K562 (cell line): ENCODE results near the gene GRB2. TPM values are rescaled to one million over a fixed set of nuclear protein-coding genes. Genes with fewer than 3 reads are reported as not detected.

Experiments used
- ATAC-seq: fragments of 200-7000 bp; cut with Tn5 transposase; 3 replicates; pipeline ENCODE4 v1.9.1; 2020; ENCODE audit warnings: moderate library complexity
- BruUV-seq: library from RNA; stranded (reverse); fragments of 400-500 nt; replicated peaks from 2 replicates; lab custom pipeline; 2021; lab: Mats Ljungman, UMichigan
- CTCF ChIA-PET: fragments of 300-600 bp; formaldehyde crosslinking; extraction: SDS; loops from one replicate; lab custom pipeline; 2021; ENCODE audit warnings: low intra/inter-chr PET ratio; lab: Yijun Ruan, JAX
- POLR2A ChIA-PET: fragments of 300-600, 350-650 bp; sonication (Branson Sonifier 250); formaldehyde crosslinking; extraction: SDS; loops from one replicate; lab custom pipeline; 2021; ENCODE audit warnings: antibody characterized with exemption, inconsistent platforms; lab: Yijun Ruan, JAX
- DNase-seq, 4 experiments: peaks; one replicate each; pipeline versions ENCODE4 v3.0.0 to v3.0.0-alpha.2; 2011 to 2018; ENCODE audit warnings: low spot score in 3 of 4, mixed read lengths in 3 of 4; ENCODE audit errors: extremely low read depth in 1 of 4
- FAIRE-seq: peaks from 2 replicates; lab custom pipeline; 2011; peaks lifted over from hg19 to GRCh38; lab: Jason Lieb, UNC
- H2AFZ ChIP-seq: 2 replicates; pipeline ENCODE4 v1.6.0; 2011; ENCODE audit warnings: low read depth, low read length, control low read depth, inconsistent platforms
- H3K27ac ChIP-seq: fragments of 200-600 bp; 3 replicates; pipeline ENCODE4 v1.8.0; 2011; ENCODE audit warnings: low read depth, mild to moderate bottlenecking, control low read depth, inconsistent platforms, low read length, moderate library complexity, mixed read lengths; ENCODE audit errors: extremely low read depth
- H3K27me3 ChIP-seq, 2 experiments: fragments of 300-600 bp in 1 of 2; 2 replicates in 1 of 2; 3 replicates in 1 of 2; pipeline versions ENCODE4 v1.6.0 to v1.8.0; 2011; ENCODE audit warnings: inconsistent platforms in 2 of 2, low read length in 2 of 2, mild to moderate bottlenecking in 1 of 2, mixed read lengths in 1 of 2, moderate library complexity in 1 of 2; ENCODE audit not compliant: control insufficient read depth in 2 of 2, insufficient read depth in 2 of 2
- H3K36me3 ChIP-seq: fragments of 300-600 bp; 3 replicates; pipeline ENCODE4 v1.8.0; 2011; ENCODE audit warnings: mild to moderate bottlenecking, low read length, inconsistent platforms; ENCODE audit not compliant: control insufficient read depth, insufficient read depth
- H3K4me1 ChIP-seq, 2 experiments: fragments of 200-600 bp in 1 of 2; replicated peaks in 1 of 2; 2 replicates in 1 of 2; 3 replicates in 1 of 2; pipeline versions ENCODE4 v1.5.1 to v1.8.0; 2011; ENCODE audit warnings: inconsistent platforms in 2 of 2, low read length in 2 of 2, mild to moderate bottlenecking in 1 of 2, mixed read lengths in 1 of 2, moderate library complexity in 1 of 2; ENCODE audit not compliant: control insufficient read depth in 2 of 2, insufficient read depth in 2 of 2
- H3K4me2 ChIP-seq: 2 replicates; pipeline ENCODE4 v1.6.1; 2011; ENCODE audit warnings: low read length, control low read depth, inconsistent platforms, mixed read lengths; ENCODE audit not compliant: insufficient read depth
- H3K4me3 ChIP-seq: fragments of 200-600 bp; sonication (generic), shearing (Covaris generic); 2 replicates; pipeline ENCODE4 v1.5.1; 2016; ENCODE audit warnings: control low read depth, inconsistent platforms
- H3K79me2 ChIP-seq: fragments of 200-600 bp; 3 replicates; pipeline ENCODE4 v1.8.0; 2011; ENCODE audit warnings: low read length, inconsistent platforms; ENCODE audit not compliant: control insufficient read depth, insufficient read depth
- H3K9ac ChIP-seq, 2 experiments: 2 replicates each; pipeline versions ENCODE4 v1.6.0 to v1.6.1; 2011; ENCODE audit warnings: low read depth in 2 of 2, low read length in 2 of 2, control low read depth in 1 of 2, inconsistent platforms in 1 of 2, mild to moderate bottlenecking in 1 of 2, mixed read lengths in 1 of 2; ENCODE audit not compliant: insufficient read depth in 1 of 2
- H3K9me1 ChIP-seq: one replicate; pipeline ENCODE4 v1.6.0; 2011; ENCODE audit warnings: inconsistent platforms, mild to moderate bottlenecking, low read length, moderate library complexity; ENCODE audit not compliant: control insufficient read depth, insufficient read depth
- H3K9me3 ChIP-seq: replicated peaks from 2 replicates; pipeline ENCODE4 v1.5.1; 2011; ENCODE audit warnings: low read depth, low read length, inconsistent platforms; ENCODE audit not compliant: control insufficient read depth, insufficient read depth
- H4K20me1 ChIP-seq: replicated peaks from 2 replicates; pipeline ENCODE4 v1.6.1; 2011; ENCODE audit warnings: low read length, inconsistent platforms, mixed read lengths; ENCODE audit not compliant: control insufficient read depth, insufficient read depth
- EHMT2 ChIP-seq: fragments of 450-650 bp; IDR thresholded peaks from 2 replicates; pipeline ENCODE4 v1.6.1; 2018; ENCODE audit warnings: antibody characterized with exemption
- HMG20B ChIP-seq: fragments of 250-450 bp; sonication (Bioruptor Pico); IDR thresholded peaks from 2 replicates; pipeline ENCODE4 v1.5.0; 2021; ENCODE audit warnings: mild to moderate bottlenecking
- REST ChIP-seq, 2 experiments: fragments of 450-650 bp; formaldehyde crosslinking in 1 of 2; IDR thresholded peaks; 2 replicates each; pipeline versions ENCODE4 v1.4.0 to v1.6.1; 2014 to 2020; ENCODE audit warnings: mild to moderate bottlenecking in 2 of 2, borderline replicate concordance in 1 of 2, low read depth in 1 of 2
- XRCC5 ChIP-seq: fragments of 200-400 bp; formaldehyde crosslinking; IDR thresholded peaks from 2 replicates; pipeline ENCODE4 v1.6.1; 2017; ENCODE audit warnings: low read depth, mild to moderate bottlenecking, low read length
- ZNF224 ChIP-seq: sonication (generic); formaldehyde crosslinking; IDR thresholded peaks from 2 replicates; pipeline ENCODE4 v1.8.0; 2022; ENCODE audit warnings: mild to moderate bottlenecking, missing genetic modification reagents
- WGBS: fragments of 100-300 bp; shearing (Covaris generic); methylation state at CpG from one replicate; pipeline ENCODE4 v1.1.6; 2016; ENCODE audit warnings: low coverage, mixed read lengths; ENCODE audit not compliant: insufficient coverage; ENCODE audit errors: missing lambda C conversion rate; 5-methylcytosine and 5-hydroxymethylcytosine counted together
- in situ Hi-C: fragments of 300-500 bp; cut with MboI; formaldehyde crosslinking; loops from 4 replicates; pipeline ENCODE4 v1.15.0; 2018; ENCODE audit warnings: inconsistent platforms, mixed read lengths
- intact Hi-C: fragments of 100-400 bp; cut with micrococcal nuclease; formaldehyde crosslinking; loops from 2 replicates; pipeline ENCODE4 v1.14.2; 2022
- polyA plus RNA-seq, 8 experiments: library from polyadenylated mRNA; depleted of rRNA in 4 of 8; stranded (reverse) in 5 of 8; unstranded in 3 of 8; fragments of >200 nt; fragmentation: Nextera tagmentation in 2 of 8; fragmentation: Illumina TruSeq in 1 of 8; extraction: Ambion mirVana in 2 of 8; extraction: Trizol in 1 of 8; gene quantifications; 2 replicates each; pipeline versions ENCODE4 v1.2.1 to v1.2.3, GENCODE V29; 2011 to 2014; ENCODE audit warnings: inconsistent platforms in 1 of 8, missing spikeins in 1 of 8
- total RNA-seq, 7 experiments: library from RNA; depleted of rRNA in 6 of 7; stranded (reverse); fragments of >200 nt in 6 of 7; fragmentation: Illumina TruSeq in 2 of 7; extraction: Trizol in 2 of 7; gene quantifications; 2 replicates each; pipeline versions ENCODE4 v1.2.1 to v1.2.3, GENCODE V29; 2011 to 2021; ENCODE audit warnings: low replicate concordance in 1 of 7
- TF ChIP-seq, protein P1 (sequence below), 3 experiments: IDR thresholded peaks in 2 of 3; conservative IDR thresholded peaks in 1 of 3; 2 replicates each; pipeline ENCODE4 v1.5.1; 2011 to 2012; ENCODE audit warnings: low read length in 3 of 3, mild to moderate bottlenecking in 3 of 3, control low read depth in 2 of 3, improper control_type of control experiment in 1 of 3, inconsistent platforms in 1 of 3, low read depth in 1 of 3, mixed read lengths in 1 of 3, moderate library complexity in 1 of 3; ENCODE audit not compliant: insufficient read depth in 2 of 3

GRB2 gene
- total and polyA plus RNA-seq, 9 of the 15 experiments (the other 6 are each of a cell fraction or from before 2014, with no cell fraction given), result 57.2 to 136 (median 84.8) TPM

DNA sequence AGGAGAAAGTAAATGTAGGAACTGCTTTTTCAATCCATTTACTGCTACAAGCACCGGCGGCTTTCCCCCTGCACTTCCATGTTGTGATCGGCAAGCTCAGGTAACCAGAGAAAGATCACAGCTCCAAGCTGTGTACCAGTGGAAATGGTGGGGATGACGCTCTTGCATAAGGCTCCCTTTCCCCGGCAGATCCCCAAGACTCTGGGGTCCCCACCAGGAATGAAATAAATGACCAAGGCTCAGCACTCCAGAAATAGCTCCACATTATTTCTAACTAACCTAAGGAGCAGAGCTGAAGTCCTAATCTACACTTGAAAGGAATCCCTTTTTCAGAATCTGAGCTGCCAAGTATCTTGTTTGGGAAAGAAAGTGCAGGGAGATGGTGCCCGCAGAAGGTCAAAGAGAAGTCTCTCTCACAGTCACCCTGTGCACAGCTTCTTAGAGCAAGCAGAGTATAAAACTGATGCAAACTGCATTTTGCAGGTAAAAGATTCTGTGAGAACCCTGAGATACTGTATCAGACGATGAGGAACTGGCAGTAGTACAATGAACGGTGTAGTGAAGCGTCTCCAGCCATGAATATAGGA is 11.1 kb downstream of the GRB2 start (continued):
- no peak for TF ChIP-seq ZNF224 (CRISPR knock-in tag)

- POLR2A ChIA-PET, result interaction anchor here (0.5 to 6.2 kb wide), 24 partner anchors 9 to 520 kb away, joined by 3 to 40 read pairs (median 5); partner anchors contain the start of genes GGA3, GRB2, JPT1 and MRPS7
- Histone ChIP-seq H3K27me3 (no peaks in the 10 kb centered on the region), H3K9me3 (no peaks in the 10 kb centered on the region), H4K20me1 (peaks cover 24% of the 10 kb centered on the region), H3K36me3 (peaks cover 41% of the 10 kb centered on the region), H3K27ac (peak overlapping the region; percentile 63), H3K79me2 (peaks cover 96% of the 10 kb centered on the region), H3K4me2 (peak overlapping the region; percentile 99), H3K4me1 (peaks cover 5 to 13% of the 10 kb centered on the region in 2 experiments; a peak in 4 of 5 replicates), H3K9ac (peak overlapping the region; percentile 71 to 93), H3K9me1 (no peaks in the 10 kb centered on the region), H3K4me3 (peak overlapping the region; percentile 66), H2AFZ (peak overlapping the region; percentile 35; the same call in 1 of the 2 replicates)
- peak; percentile 98 for ATAC-seq
- WGBS, result 4% methylated on average over 22 of the region's 28 CpGs
- DNase-seq, result peak; percentile 97 to 98 (median 98)
- in situ Hi-C loops, result no loop called here
- CTCF ChIA-PET, result no interaction called here
- intact Hi-C loops, result no loop called here
- FAIRE-seq, result peak; percentile 95
- no TSS peak for BruUV-seq
- TF ChIP-seq XRCC5 (0 out of 2 replicates have a peak, but pooled peaks have one; percentile 15), HMG20B (no peak), EHMT2 (no peak), REST (IDR thresholded peaks at IDR 0.05; ENCODE audit: borderline replicate concordance) (peak; percentile 48), REST (CRISPR knock-in tag; IDR thresholded peaks at IDR 0.05; ENCODE audit: low read depth) (no peak)
- TF ChIP-seq, protein P1, sequence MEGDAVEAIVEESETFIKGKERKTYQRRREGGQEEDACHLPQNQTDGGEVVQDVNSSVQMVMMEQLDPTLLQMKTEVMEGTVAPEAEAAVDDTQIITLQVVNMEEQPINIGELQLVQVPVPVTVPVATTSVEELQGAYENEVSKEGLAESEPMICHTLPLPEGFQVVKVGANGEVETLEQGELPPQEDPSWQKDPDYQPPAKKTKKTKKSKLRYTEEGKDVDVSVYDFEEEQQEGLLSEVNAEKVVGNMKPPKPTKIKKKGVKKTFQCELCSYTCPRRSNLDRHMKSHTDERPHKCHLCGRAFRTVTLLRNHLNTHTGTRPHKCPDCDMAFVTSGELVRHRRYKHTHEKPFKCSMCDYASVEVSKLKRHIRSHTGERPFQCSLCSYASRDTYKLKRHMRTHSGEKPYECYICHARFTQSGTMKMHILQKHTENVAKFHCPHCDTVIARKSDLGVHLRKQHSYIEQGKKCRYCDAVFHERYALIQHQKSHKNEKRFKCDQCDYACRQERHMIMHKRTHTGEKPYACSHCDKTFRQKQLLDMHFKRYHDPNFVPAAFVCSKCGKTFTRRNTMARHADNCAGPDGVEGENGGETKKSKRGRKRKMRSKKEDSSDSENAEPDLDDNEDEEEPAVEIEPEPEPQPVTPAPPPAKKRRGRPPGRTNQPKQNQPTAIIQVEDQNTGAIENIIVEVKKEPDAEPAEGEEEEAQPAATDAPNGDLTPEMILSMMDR (IDR thresholded peaks at IDR 0.05 in 2 of 3, conservative IDR thresholded peaks at IDR 0.05 in 1 of 3; ENCODE audit: insufficient read depth in 2 of 3, low read depth in 1 of 3, low read length in 3 of 3), result 0 out of 6 replicates have a peak, but pooled peaks of 2 of the 3 experiments have one; percentile 2 to 15
These were observed 11.8 kb downstream of the GRB2 start for GRCh38 chr17:75393523-75394331.
